ENCODE results near the gene KDELR3. TPM values are rescaled to one million over a fixed set of nuclear protein-coding genes. Genes with fewer than 3 reads are reported as not detected.

KDELR3 gene
- polyA plus RNA-seq, 1 donor = 47.2 TPM

GRCh38 chr22:38494498-38494897 lies 26.6 kb downstream of the KDELR3 start:
- H3K9me3 ChIP-seq (ENCODE audit: control insufficient read depth, low read depth, low read length) = no peaks in the 10 kb centered on the region
- H3K4me1 ChIP-seq (ENCODE audit: control insufficient read depth, insufficient read depth, low read length) = peaks cover 4% of the 10 kb centered on the region
- H3K4me3 ChIP-seq (ENCODE audit: low read length) = no peak overlapping the region
- no CpG with 5 or more reads among the region's 2 CpGs for WGBS (ENCODE audit: insufficient coverage, low lambda C conversion rate)
- no peak overlapping the region for H3K27ac ChIP-seq (ENCODE audit: low read length)
- peaks cover 93% of the 10 kb centered on the region for H3K36me3 ChIP-seq (ENCODE audit: control insufficient read depth, insufficient read depth, low read length)
- H3K27me3 ChIP-seq (ENCODE audit: control insufficient read depth, insufficient read depth, low read length) = no peaks in the 10 kb centered on the region
- DNase-seq = no peak

GRCh38 chr22:38494939-38495338 lies 27.0 kb downstream of the KDELR3 start:
- no peak overlapping the region for H3K27ac ChIP-seq (ENCODE audit: low read length)
- H3K27me3 ChIP-seq (ENCODE audit: control insufficient read depth, insufficient read depth, low read length) = no peaks in the 10 kb centered on the region
- no peak overlapping the region for H3K4me3 ChIP-seq (ENCODE audit: low read length)
- peaks cover 93% of the 10 kb centered on the region for H3K36me3 ChIP-seq (ENCODE audit: control insufficient read depth, insufficient read depth, low read length)
- H3K9me3 ChIP-seq (ENCODE audit: control insufficient read depth, low read depth, low read length) = no peaks in the 10 kb centered on the region
- no peak for DNase-seq
- no CpG with 5 or more reads among the region's 12 CpGs for WGBS (ENCODE audit: insufficient coverage, low lambda C conversion rate)
- peaks cover 4% of the 10 kb centered on the region for H3K4me1 ChIP-seq (ENCODE audit: control insufficient read depth, insufficient read depth, low read length)

GRCh38 chr22:38497869-38498268 lies 30.0 kb downstream of the KDELR3 start:
- no peak overlapping the region for H3K27ac ChIP-seq (ENCODE audit: low read length)
- H3K27me3 ChIP-seq (ENCODE audit: control insufficient read depth, insufficient read depth, low read length) = no peaks in the 10 kb centered on the region
- DNase-seq = no peak
- WGBS (ENCODE audit: insufficient coverage, low lambda C conversion rate) = no CpG with 5 or more reads among the region's 3 CpGs
- no peaks in the 10 kb centered on the region for H3K9me3 ChIP-seq (ENCODE audit: control insufficient read depth, low read depth, low read length)
- H3K4me1 ChIP-seq (ENCODE audit: control insufficient read depth, insufficient read depth, low read length) = peaks cover 14% of the 10 kb centered on the region
- no peak overlapping the region for H3K4me3 ChIP-seq (ENCODE audit: low read length)
- H3K36me3 ChIP-seq (ENCODE audit: control insufficient read depth, insufficient read depth, low read length) = peaks cover 84% of the 10 kb centered on the region

GRCh38 chr22:38501797-38502672 lies 34.1 kb downstream of the KDELR3 start:
- Histone ChIP-seq H3K9me3 (ENCODE audit: control insufficient read depth, low read depth, low read length) (peaks cover 2% of the 10 kb centered on the region), H3K4me3 (ENCODE audit: low read length) (no peak overlapping the region), H3K36me3 (ENCODE audit: control insufficient read depth, insufficient read depth, low read length) (peaks cover 56% of the 10 kb centered on the region), H3K27me3 (ENCODE audit: control insufficient read depth, insufficient read depth, low read length) (no peaks in the 10 kb centered on the region), H3K4me1 (ENCODE audit: control insufficient read depth, insufficient read depth, low read length) (peaks cover 24% of the 10 kb centered on the region), H3K27ac (ENCODE audit: low read length) (no peak overlapping the region)
- DNase-seq = no peak
- no CpG with 5 or more reads among the region's 10 CpGs for WGBS (ENCODE audit: insufficient coverage, low lambda C conversion rate)

- H3K9me3 ChIP-seq (ENCODE audit: control insufficient read depth, low read depth, low read length) = peaks cover 8% of the 10 kb centered on the region
- H3K27ac ChIP-seq (ENCODE audit: low read length) = no peak overlapping the region
- H3K36me3 ChIP-seq (ENCODE audit: control insufficient read depth, insufficient read depth, low read length) = peaks cover 46% of the 10 kb centered on the region
- 7% methylated on average over 2 of the region's 4 CpGs for WGBS (ENCODE audit: insufficient coverage, low lambda C conversion rate)
- H3K4me3 ChIP-seq (ENCODE audit: low read length) = peak overlapping the region; percentile 89
- no peak for DNase-seq
- no peaks in the 10 kb centered on the region for H3K27me3 ChIP-seq (ENCODE audit: control insufficient read depth, insufficient read depth, low read length)
- H3K4me1 ChIP-seq (ENCODE audit: control insufficient read depth, insufficient read depth, low read length) = peaks cover 24% of the 10 kb centered on the region
Observed at GRCh38 chr22:38503021-38503420, 35.1 kb downstream of the KDELR3 start.

- Histone ChIP-seq H3K36me3 (ENCODE audit: control insufficient read depth, insufficient read depth, low read length) (peaks cover 27% of the 10 kb centered on the region), H3K27ac (ENCODE audit: low read length) (peak overlapping the region; percentile 99), H3K4me3 (ENCODE audit: low read length) (peak overlapping the region; percentile 89), H3K4me1 (ENCODE audit: control insufficient read depth, insufficient read depth, low read length) (peaks cover 20% of the 10 kb centered on the region), H3K9me3 (ENCODE audit: control insufficient read depth, low read depth, low read length) (peaks cover 8% of the 10 kb centered on the region), H3K27me3 (ENCODE audit: control insufficient read depth, insufficient read depth, low read length) (no peaks in the 10 kb centered on the region)
- WGBS (ENCODE audit: insufficient coverage, low lambda C conversion rate) = no CpG with 5 or more reads among the region's 35 CpGs
- DNase-seq = peak; percentile 57 to 74
Observed at GRCh38 chr22:38504731-38505540, 37.0 kb downstream of the KDELR3 start.

- Histone ChIP-seq H3K4me3 (ENCODE audit: low read length) (peak overlapping the region; percentile 89), H3K4me1 (ENCODE audit: control insufficient read depth, insufficient read depth, low read length) (peaks cover 20% of the 10 kb centered on the region), H3K27ac (ENCODE audit: low read length) (peak overlapping the region; percentile 99), H3K36me3 (ENCODE audit: control insufficient read depth, insufficient read depth, low read length) (peaks cover 22% of the 10 kb centered on the region), H3K9me3 (ENCODE audit: control insufficient read depth, low read depth, low read length) (peaks cover 8% of the 10 kb centered on the region), H3K27me3 (ENCODE audit: control insufficient read depth, insufficient read depth, low read length) (no peaks in the 10 kb centered on the region)
- WGBS (ENCODE audit: insufficient coverage, low lambda C conversion rate) = no CpG with 5 or more reads among the region's 69 CpGs
- peak; percentile 56 to 92 for DNase-seq
Observed at GRCh38 chr22:38505541-38506117, 37.7 kb downstream of the KDELR3 start.

- peak within 1 kb of the TSS; percentile 89 for H3K4me3 ChIP-seq (ENCODE audit: low read length)
- WGBS (ENCODE audit: insufficient coverage, low lambda C conversion rate) = no CpG with 5 or more reads among the region's 83 CpGs
- H3K4me1 ChIP-seq (ENCODE audit: control insufficient read depth, insufficient read depth, low read length) = peaks cover 20% of the 10 kb centered on the region
- H3K27ac ChIP-seq (ENCODE audit: low read length) = peak within 1 kb of the TSS; percentile 99
- no peaks in the 10 kb centered on the region for H3K27me3 ChIP-seq (ENCODE audit: control insufficient read depth, insufficient read depth, low read length)
- H3K36me3 ChIP-seq (ENCODE audit: control insufficient read depth, insufficient read depth, low read length) = peaks cover 19% of the 10 kb centered on the region
- H3K9me3 ChIP-seq (ENCODE audit: control insufficient read depth, low read depth, low read length) = peaks cover 8% of the 10 kb centered on the region
- peak; percentile 98 to 99 for DNase-seq
Observed at GRCh38 chr22:38506118-38506962, 38.4 kb downstream of the KDELR3 start, which contains the start of gene DDX17. Gene DDX17, minus strand, starts transcription at chr22:38506311.

- no peaks in the 10 kb centered on the region for H3K36me3 ChIP-seq (ENCODE audit: control insufficient read depth, insufficient read depth, low read length)
- peaks cover 3% of the 10 kb centered on the region for H3K4me1 ChIP-seq (ENCODE audit: control insufficient read depth, insufficient read depth, low read length)
- no peak overlapping the region for H3K4me3 ChIP-seq (ENCODE audit: low read length)
- peaks cover 8% of the 10 kb centered on the region for H3K9me3 ChIP-seq (ENCODE audit: control insufficient read depth, low read depth, low read length)
- no peaks in the 10 kb centered on the region for H3K27me3 ChIP-seq (ENCODE audit: control insufficient read depth, insufficient read depth, low read length)
- DNase-seq = no peak
- 92% methylated on average over 2 of the region's 5 CpGs for WGBS (ENCODE audit: insufficient coverage, low lambda C conversion rate)
- no peak overlapping the region for H3K27ac ChIP-seq (ENCODE audit: low read length)
Observed at GRCh38 chr22:38510416-38510970, 42.6 kb downstream of the KDELR3 start.

All from large intestine (tissue), 3 donors.